HG03025 (cell line): ENCODE measurements around the gene LCN9.

Experiments used
- ATAC-seq: cut with Tn5 transposase; IDR thresholded peaks from one replicate; pipeline ENCODE4 v1.9.1; 2021; ENCODE audit warnings: mild to moderate bottlenecking, moderate library complexity; ENCODE audit not compliant: unreplicated experiment, low FRiP score

The LCN9 gene

GRCh38 chr9:135695642-135696041 lies 32.5 kb downstream of the LCN9 start:
- no peak for ATAC-seq

DNA sequence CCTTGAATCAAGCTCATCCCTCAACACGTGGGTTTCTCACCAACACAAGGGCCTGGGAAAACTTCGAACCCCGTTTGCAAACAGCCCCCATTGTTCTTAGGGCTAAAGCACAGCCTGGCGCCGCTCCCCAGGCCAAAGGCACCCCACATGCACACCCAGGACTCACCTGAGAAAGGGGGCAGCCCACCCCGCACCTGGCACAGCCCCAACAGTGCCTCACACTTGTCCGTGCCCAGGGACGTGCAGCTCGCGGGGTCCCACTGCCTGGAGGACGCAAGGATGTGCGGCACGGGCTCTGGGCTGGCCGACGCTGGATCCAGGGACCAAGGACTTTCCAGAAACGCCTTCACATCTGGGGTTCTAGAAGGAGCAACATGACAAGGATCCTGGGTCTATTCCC lies 33.3 kb downstream of the LCN9 start:
- no peak for ATAC-seq

DNA sequence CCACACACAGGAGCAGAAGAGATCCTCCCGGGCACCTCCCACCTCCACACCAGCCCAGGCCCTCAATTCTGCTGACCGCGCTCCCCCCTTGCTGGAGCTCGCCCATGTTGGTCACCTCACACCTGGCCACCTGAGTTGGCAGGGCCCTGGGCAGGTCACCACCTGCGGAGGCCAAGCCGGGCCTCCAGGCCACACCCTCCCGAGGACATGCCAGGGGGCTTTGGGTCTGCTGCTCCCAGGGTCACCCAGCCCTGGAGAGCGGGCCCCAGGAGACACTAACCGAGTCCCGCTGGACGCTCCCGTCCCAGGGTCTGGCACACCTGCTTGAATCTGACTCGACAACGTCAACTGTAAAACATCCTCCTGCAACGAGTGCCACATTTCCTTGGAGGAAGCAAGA lies 34.1 kb downstream of the LCN9 start:
- ATAC-seq, result no peak

DNA sequence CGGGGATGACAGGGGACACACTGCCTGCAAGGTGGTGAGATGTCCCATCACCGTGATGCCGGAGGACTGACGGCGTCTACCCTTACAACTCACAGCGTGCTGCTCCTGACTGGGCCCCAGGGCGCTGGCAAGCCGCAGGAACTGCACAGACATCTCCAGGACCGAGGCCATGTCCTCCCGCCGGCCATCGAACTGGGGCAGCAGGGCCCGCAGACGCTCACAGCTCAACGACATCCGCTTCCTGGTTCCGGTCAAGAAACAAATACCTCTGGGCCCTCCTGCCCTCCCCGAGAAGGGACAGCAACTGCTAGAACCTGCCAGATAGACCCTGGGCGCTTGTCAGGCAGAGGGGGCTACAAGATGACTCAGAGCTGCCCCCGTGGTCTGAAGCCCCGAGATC lies 35.1 kb downstream of the LCN9 start:
- no peak for ATAC-seq

DNA sequence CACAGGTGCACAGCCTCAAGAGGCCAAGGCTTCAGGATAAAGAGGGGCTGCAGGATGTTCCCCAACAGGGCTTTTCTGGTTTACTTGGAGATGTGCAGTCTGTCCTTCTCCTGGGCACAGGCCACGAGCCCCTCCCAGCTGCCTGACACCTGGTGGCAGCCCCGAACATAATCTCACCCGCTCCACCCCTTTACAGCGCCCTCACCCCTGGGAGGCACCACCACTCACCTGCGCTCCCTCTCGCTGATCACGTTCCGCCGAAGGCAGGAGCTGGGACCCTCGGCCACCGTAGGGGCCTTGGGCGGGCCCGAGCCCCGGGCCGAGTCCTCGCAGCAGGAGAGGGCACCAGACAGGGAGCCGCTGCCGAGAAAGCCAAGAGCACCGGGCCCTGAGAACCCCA lies 35.7 kb downstream of the LCN9 start:
- ATAC-seq, result no peak

DNA sequence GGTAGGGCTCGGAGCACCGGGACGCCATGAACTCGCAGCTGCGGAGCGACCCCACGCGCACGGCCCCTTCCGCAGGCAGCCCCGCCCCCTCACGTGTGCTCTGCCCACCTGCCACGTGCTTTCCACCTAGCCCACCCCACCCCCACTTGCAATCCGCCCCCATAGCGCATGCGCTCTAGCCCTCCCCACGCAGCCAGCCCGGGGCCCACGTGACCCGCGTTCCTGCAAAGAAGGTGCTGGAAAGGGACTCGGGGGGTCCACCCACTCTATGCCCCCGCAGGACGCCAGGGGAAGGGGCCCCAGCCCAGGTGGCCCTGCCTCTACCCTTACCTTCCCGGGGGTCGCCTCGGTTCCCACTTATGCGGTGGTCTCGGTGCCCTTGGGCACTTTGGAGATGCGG lies 36.3 kb downstream of the LCN9 start, which contains the start of gene SOHLH1:
TSS of gene SOHLH1 (minus strand) at position 42 of the 400 bp plus-strand sequence. CDS start at position 28, 14 bp downstream.
- ATAC-seq, result no peak

DNA sequence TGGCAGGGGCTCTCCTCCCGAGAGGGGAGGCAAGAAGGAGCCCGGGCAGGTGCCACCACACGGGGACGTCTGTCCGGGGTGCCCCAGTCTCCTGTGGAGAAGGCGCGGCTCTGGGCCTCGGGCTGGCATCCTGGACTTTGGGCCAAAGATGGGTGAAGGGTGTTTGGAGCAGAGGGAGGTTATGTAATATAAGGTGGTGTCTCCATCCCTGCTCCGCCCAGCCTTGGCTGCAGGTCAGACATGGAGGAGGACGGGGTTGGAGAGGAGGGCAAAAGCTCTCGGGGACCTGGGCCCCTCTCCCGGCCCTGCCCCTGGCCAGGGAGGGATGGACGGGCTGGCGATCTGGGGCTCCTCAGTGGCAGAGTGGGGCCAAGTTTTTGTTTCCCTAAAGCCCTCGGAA lies 37.4 kb downstream of the LCN9 start:
- no peak for ATAC-seq

DNA sequence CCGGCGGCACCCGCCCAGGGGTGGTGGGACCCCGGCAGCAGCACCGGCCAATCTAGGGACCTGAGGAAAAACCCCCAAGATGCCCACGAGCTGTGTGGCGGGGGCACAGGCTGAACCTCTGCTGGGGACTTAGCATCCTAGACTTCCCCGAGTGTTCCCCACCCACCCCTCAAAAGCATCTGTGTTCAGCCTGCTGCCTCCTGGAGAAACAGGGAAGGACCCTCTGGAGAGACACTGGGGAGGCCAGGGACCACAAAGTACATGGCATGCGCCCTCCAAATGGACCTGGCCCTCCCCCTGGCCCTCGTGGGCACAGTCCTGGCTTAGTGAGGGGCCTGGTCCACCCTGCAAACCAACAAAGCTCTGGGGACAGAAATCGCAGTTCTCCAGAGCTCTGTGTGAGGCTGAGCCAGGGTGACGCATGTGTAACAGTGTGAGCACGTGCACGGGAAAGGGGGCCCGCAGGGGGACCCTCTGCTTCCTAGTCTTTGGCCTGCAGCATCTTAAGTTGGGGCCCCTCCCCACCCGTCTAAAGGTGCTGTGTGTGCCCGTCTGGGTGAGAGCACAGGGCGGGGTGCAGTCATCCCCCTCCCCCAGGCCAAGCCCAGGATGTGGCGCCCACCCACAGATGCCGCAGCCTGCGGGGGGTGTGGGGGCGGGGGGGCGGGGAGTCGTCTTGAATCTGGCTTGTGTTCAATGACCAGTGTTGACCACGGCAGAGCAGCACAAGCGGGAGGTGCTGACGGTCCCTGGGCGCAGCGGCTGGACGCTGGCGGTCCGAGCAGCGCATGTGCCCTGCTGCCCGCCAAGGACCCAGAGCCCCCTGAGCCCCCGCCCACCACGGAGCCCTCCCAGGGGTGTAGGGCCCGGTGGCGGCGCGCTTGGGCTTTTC lies 38.2 kb downstream of the LCN9 start:
- no peak for ATAC-seq

DNA sequence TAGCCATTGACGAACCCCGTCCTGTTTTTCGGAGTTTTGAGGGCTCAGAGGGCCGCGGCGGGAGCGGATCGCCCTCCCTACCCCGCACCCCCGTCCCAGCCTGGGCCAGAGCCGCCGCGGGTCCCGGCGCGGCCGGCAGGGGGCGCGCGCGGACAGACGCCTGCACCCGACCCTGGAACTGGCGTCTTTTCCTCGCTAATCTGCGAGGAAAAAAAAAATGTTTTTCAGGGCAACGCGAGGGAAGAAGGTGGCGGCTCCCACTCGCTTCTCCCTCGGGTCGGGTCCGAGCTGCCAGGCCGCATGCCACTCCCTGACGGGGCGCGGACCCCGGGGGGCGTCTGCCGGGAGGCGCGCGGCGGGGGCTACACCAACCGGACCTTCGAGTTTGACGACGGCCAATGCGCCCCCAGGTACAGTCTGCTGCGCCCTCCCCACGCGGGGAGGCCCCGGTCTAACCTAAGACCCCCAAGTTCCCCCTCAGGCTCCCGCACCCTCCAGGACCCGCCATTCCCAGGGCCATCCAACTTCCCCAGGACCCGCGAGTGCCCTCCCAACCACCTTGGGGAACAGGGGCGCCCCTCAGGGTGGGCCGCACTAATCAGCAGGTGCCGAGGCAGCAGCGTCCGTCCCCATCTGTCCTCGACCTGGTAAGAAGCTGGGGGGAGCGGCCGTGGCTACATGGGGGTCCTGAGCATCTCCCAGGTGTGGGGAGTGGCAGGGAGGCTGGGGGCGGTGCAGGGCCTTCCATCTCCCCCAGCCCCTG lies 39.0 kb downstream of the LCN9 start, which contains the start of gene KCNT1:
TSS of gene KCNT1 (plus strand) at position 227 of the 763 bp plus-strand sequence. CDS start at position 301, 74 bp downstream.
- ATAC-seq, result no peak

DNA sequence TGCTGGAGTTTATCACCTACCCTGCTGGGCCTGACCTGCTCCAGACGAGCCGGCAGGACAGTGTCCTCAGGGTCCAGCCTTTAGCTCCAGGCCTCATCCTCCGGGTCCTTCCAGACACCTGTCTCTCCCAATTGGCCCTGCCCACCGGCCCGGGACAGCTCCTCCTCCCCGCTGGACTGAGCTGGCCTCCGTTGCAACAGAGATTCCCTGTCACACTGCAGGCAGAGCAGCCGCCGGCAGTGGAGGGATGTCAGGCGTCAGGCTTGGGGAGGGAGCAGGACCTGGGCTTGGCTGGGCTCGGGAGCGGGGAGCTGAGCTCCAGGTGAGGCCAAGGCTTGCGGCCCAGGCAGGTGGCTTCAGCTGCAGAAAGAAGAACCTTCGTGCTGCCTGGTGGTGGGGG lies 40.6 kb downstream of the LCN9 start:
- no peak for ATAC-seq

GRCh38 chr9:135704483-135704882 lies 41.4 kb downstream of the LCN9 start:
- ATAC-seq, result no peak

GRCh38 chr9:135705376-135705775 lies 42.3 kb downstream of the LCN9 start:
- ATAC-seq, result no peak

DNA sequence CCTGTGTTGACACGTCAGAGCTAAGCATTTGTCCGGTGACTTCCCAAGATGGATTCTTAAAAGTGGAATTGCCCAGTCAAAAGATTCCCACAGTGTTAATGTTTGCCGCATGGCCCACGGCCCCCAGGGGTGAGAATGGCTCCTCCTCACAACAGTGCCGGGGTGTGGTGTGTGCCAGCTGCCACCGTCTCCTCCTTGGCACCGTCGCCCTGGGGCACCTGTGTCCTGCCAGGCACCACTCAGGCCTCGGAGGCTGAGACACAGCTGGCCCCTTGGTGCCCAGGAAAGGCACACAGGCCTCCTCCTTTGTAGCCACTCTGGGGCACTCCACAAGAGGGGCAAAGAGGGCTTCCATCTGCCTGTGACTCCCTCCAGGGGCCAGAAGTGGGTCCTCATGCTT lies 43.2 kb downstream of the LCN9 start:
- ATAC-seq, result no peak

DNA sequence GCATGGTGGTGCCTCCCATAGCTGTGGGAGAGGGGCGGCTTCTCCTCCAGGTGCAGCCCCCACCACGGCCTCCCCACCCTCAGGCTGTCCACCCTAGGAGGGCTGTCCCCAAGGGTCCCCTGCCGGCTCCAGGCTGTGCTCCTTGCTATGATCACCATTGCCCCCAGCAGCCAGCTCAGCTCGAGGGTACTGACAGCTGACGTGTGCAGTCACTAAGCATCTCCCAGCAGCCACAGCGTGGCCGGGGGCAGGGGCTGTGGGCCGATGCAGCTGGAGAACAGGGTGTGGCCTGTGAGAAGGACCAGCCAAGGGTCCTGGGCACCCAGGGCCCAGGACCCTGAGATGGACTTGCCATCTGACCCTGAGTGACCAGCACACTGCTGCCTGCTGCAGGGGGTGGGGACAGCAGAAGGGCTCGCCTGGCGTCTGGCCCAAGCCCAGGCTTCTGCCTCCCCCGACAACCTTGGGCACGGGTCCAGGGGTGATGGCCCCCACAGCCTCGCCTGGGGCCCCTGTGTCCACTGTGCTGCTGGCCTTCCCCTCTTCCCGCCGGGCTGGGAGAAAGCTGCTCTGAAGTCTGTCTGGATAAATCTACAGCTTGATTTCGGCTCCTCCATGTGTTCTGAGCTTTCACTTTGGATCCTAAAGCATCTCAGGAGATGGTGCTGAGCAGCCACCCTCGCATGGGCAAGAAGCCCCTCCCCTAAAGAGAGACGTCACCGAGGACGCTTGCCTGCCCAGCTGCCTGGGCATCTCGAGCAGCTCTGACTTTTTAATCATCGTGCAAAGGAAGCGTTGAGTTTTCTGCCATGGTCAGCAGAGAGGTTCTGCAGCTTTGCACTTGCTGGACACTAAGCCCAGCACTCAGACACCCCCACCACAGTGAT lies 44.4 kb downstream of the LCN9 start:
- ATAC-seq, result no peak

DNA sequence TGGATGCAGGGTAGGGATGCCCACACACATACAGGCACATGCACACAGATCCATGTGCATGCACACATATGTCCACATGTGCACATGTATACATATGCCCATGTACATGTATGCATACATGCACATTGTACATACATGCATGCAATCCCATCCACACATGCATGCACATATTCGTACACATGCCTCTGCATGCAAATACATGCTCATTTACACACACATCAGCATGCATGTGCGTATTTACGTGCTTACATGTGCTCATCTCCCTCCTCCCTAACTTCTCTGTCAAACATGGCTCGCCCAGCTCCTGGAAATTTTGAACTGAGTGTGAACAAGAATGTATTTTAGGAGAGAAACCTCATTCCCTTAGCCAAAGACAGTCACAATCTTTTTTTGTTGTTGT lies 45.1 kb downstream of the LCN9 start:
- no peak for ATAC-seq

- ATAC-seq, result no peak
Observed at GRCh38 chr9:135711391-135711790, 48.3 kb downstream of the LCN9 start.

GRCh38 chr9:135711881-135712280 lies 48.8 kb downstream of the LCN9 start:
- ATAC-seq, result no peak

GRCh38 chr9:135712613-135713295 lies 49.6 kb downstream of the LCN9 start:
- ATAC-seq, result no peak

DNA sequence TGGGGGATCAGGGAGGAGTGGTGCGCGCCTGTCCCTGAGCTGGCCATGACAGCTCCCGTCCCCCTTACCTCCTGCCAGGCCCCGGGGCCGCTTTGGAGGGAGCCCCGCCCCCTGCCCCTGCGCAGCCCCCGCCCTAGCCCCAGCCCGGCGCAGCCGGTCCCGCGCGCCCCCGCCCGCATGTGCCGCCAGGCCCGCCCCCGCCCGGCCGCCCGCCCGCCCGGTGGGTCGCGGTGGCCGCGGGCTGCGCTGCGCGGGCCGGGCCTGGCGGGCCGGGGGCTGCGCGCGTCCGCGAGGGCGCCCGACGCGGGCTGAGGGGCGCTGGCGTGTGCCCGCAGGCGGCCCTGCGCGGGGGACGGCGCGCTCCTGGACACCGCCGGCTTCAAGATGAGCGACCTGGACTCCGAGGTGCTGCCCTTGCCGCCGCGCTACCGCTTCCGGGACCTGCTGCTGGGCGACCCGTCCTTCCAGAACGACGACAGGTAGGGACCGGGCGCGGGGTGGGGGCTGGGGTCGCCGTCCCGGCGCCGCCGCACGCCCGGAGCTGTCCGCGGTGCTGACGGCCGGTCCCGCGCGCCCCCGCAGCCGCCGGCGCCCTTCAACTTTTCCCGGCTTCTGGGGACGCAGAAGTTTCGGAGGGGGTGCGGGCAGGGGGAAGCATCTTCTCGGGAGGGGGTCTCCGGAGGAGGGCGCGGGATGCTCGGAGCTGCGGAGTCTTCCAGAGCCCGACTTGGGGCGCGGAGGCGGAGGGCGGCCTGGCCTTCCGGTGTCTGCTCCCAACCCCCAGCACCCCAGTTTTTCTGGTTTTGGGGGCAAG lies 51.3 kb downstream of the LCN9 start:
- ATAC-seq, result no peak
